HEK293 (cell line): ENCODE results near the gene UQCRFS1.

Source experiments
- GFI1B ChIP-seq: fragments of 450-650 bp; formaldehyde crosslinking; IDR thresholded peaks from 2 replicates; pipeline ENCODE4 v1.5.1; 2016; ENCODE audit warnings: missing biosample characterization, missing genetic modification characterization
- GLI4 ChIP-seq: fragments of 450-650 bp; formaldehyde crosslinking; IDR thresholded peaks from 2 replicates; pipeline ENCODE4 v1.5.1; 2016; ENCODE audit warnings: missing biosample characterization, missing genetic modification characterization
- MZF1 ChIP-seq: fragments of 450-650 bp; formaldehyde crosslinking; IDR thresholded peaks from 2 replicates; pipeline ENCODE4 v1.5.1; 2017; ENCODE audit warnings: missing biosample characterization, missing genetic modification characterization, borderline replicate concordance
- SETDB1 ChIP-seq: IDR thresholded peaks from one replicate; pipeline ENCODE4 v1.6.1; 2017; ENCODE audit warnings: mild to moderate bottlenecking, low read length, moderate library complexity, mixed read lengths; ENCODE audit not compliant: insufficient read length
- ZNF112 ChIP-seq: fragments of 450-650 bp; formaldehyde crosslinking; IDR thresholded peaks from 2 replicates; pipeline ENCODE4 v1.5.0; 2017; ENCODE audit warnings: missing biosample characterization, missing genetic modification characterization
- ZNF354C ChIP-seq: fragments of 450-650 bp; formaldehyde crosslinking; IDR thresholded peaks from 2 replicates; pipeline ENCODE4 v1.5.1; 2016; ENCODE audit warnings: missing biosample characterization, missing genetic modification characterization, low read depth, borderline replicate concordance
- ZNF530 ChIP-seq: fragments of 450-650 bp; formaldehyde crosslinking; IDR thresholded peaks from 2 replicates; pipeline ENCODE4 v1.5.1; 2016; ENCODE audit warnings: low read depth, missing biosample characterization, missing genetic modification characterization
- ZNF561 ChIP-seq: fragments of 450-650 bp; IDR thresholded peaks from 2 replicates; pipeline ENCODE4 v1.5.1; 2018; ENCODE audit warnings: missing biosample characterization, missing genetic modification characterization, borderline replicate concordance
- ZNF670 ChIP-seq: fragments of 450-650 bp; formaldehyde crosslinking; IDR thresholded peaks from 2 replicates; pipeline ENCODE4 v1.5.1; 2016; ENCODE audit warnings: missing biosample characterization, missing genetic modification characterization, low read depth
- ZNF777 ChIP-seq: fragments of 450-650 bp; formaldehyde crosslinking; IDR thresholded peaks from 2 replicates; pipeline ENCODE4 v1.5.1; 2017; ENCODE audit warnings: missing biosample characterization, missing genetic modification characterization, borderline replicate concordance
- TF ChIP-seq, protein P1 (sequence below): fragments of 450-650 bp; formaldehyde crosslinking; IDR thresholded peaks from 2 replicates; pipeline ENCODE4 v1.5.1; 2016; ENCODE audit warnings: missing biosample characterization, missing genetic modification characterization
- TF ChIP-seq, protein P2 (sequence below): fragments of 450-650 bp; formaldehyde crosslinking; IDR thresholded peaks from 2 replicates; pipeline ENCODE4 v1.5.1; 2016; ENCODE audit warnings: missing biosample characterization, missing genetic modification characterization
- TF ChIP-seq, protein P3 (sequence below): fragments of 450-650 bp; formaldehyde crosslinking; IDR thresholded peaks from 2 replicates; pipeline ENCODE4 v1.5.1; 2016; ENCODE audit warnings: missing biosample characterization, missing genetic modification characterization

DNA sequence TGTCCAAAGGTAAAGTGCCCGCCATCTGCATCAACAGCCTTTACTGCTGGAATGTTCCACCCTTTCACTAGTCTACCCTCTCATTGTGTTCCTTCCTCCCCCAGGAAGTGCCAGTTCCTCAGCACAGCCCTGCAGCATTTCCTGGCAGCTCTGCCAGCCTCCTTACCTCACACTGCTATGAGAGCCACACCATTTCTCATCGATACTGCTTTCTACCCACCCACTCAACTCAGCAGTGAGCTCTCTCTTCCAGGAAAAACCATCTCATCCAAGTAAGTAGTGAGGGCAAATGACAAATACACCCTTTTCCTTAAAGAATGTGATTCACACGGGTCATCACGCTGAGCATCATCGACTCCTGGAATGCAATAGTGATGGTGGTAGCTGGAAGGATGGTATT is 19.8 kb downstream of the UQCRFS1 start:
- TF ChIP-seq MZF1 (tag by site-specific recombination), result no peak
- TF ChIP-seq SETDB1, result no peak
- TF ChIP-seq ZNF561 (tag by site-specific recombination), result no peak
- TF ChIP-seq GLI4 (tag by site-specific recombination), result no peak
- TF ChIP-seq GFI1B, result no peak
- TF ChIP-seq ZNF530, result no peak
- TF ChIP-seq ZNF354C, result no peak
- TF ChIP-seq, protein P1, sequence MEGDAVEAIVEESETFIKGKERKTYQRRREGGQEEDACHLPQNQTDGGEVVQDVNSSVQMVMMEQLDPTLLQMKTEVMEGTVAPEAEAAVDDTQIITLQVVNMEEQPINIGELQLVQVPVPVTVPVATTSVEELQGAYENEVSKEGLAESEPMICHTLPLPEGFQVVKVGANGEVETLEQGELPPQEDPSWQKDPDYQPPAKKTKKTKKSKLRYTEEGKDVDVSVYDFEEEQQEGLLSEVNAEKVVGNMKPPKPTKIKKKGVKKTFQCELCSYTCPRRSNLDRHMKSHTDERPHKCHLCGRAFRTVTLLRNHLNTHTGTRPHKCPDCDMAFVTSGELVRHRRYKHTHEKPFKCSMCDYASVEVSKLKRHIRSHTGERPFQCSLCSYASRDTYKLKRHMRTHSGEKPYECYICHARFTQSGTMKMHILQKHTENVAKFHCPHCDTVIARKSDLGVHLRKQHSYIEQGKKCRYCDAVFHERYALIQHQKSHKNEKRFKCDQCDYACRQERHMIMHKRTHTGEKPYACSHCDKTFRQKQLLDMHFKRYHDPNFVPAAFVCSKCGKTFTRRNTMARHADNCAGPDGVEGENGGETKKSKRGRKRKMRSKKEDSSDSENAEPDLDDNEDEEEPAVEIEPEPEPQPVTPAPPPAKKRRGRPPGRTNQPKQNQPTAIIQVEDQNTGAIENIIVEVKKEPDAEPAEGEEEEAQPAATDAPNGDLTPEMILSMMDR (tag by site-specific recombination), result no peak
- TF ChIP-seq ZNF112 (tag by site-specific recombination), result no peak
- TF ChIP-seq, protein P2, sequence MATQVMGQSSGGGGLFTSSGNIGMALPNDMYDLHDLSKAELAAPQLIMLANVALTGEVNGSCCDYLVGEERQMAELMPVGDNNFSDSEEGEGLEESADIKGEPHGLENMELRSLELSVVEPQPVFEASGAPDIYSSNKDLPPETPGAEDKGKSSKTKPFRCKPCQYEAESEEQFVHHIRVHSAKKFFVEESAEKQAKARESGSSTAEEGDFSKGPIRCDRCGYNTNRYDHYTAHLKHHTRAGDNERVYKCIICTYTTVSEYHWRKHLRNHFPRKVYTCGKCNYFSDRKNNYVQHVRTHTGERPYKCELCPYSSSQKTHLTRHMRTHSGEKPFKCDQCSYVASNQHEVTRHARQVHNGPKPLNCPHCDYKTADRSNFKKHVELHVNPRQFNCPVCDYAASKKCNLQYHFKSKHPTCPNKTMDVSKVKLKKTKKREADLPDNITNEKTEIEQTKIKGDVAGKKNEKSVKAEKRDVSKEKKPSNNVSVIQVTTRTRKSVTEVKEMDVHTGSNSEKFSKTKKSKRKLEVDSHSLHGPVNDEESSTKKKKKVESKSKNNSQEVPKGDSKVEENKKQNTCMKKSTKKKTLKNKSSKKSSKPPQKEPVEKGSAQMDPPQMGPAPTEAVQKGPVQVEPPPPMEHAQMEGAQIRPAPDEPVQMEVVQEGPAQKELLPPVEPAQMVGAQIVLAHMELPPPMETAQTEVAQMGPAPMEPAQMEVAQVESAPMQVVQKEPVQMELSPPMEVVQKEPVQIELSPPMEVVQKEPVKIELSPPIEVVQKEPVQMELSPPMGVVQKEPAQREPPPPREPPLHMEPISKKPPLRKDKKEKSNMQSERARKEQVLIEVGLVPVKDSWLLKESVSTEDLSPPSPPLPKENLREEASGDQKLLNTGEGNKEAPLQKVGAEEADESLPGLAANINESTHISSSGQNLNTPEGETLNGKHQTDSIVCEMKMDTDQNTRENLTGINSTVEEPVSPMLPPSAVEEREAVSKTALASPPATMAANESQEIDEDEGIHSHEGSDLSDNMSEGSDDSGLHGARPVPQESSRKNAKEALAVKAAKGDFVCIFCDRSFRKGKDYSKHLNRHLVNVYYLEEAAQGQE, result no peak
- TF ChIP-seq ZNF670 (tag by site-specific recombination), result no peak
- TF ChIP-seq, protein P3, sequence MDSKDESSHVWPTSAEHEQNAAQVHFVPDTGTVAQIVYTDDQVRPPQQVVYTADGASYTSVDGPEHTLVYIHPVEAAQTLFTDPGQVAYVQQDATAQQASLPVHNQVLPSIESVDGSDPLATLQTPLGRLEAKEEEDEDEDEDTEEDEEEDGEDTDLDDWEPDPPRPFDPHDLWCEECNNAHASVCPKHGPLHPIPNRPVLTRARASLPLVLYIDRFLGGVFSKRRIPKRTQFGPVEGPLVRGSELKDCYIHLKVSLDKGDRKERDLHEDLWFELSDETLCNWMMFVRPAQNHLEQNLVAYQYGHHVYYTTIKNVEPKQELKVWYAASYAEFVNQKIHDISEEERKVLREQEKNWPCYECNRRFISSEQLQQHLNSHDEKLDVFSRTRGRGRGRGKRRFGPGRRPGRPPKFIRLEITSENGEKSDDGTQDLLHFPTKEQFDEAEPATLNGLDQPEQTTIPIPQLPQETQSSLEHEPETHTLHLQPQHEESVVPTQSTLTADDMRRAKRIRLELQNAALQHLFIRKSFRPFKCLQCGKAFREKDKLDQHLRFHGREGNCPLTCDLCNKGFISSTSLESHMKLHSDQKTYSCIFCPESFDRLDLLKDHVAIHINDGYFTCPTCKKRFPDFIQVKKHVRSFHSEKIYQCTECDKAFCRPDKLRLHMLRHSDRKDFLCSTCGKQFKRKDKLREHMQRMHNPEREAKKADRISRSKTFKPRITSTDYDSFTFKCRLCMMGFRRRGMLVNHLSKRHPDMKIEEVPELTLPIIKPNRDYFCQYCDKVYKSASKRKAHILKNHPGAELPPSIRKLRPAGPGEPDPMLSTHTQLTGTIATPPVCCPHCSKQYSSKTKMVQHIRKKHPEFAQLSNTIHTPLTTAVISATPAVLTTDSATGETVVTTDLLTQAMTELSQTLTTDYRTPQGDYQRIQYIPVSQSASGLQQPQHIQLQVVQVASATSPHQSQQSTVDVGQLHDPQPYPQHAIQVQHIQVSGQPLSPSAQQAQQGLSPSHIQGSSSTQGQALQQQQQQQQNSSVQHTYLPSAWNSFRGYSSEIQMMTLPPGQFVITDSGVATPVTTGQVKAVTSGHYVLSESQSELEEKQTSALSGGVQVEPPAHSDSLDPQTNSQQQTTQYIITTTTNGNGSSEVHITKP (tag by site-specific recombination), result no peak
- TF ChIP-seq ZNF777 (tag by site-specific recombination), result no peak
